CD4-positive, alpha-beta T cell treated with Interleukin-15 for 1 hour (primary cell): ENCODE measurements around the gene B4GALT1.
"Not testable (repeated sequence)": the region's sequence is repeated elsewhere in the genome, so short reads cannot be mapped to it uniquely, and the experiment has no call there.

Source experiments
- DNase-seq: peaks from one replicate; pipeline ENCODE4 v3.0.0-alpha.2; 2020

B4GALT1 gene

GRCh38 chr9:33184963-33185362 is 17.8 kb upstream of the B4GALT1 start:
- DNase-seq, result no peak

- no peak for DNase-seq
Observed at GRCh38 chr9:33182519-33182918, 15.4 kb upstream of the B4GALT1 start.

- no peak for DNase-seq
Observed at GRCh38 chr9:33180526-33181184, 13.5 kb upstream of the B4GALT1 start.

- peak; percentile 32 for DNase-seq
Observed at GRCh38 chr9:33178972-33179697, 12.0 kb upstream of the B4GALT1 start.

- DNase-seq, result no peak
Observed at GRCh38 chr9:33177639-33178038, 10.5 kb upstream of the B4GALT1 start.

- DNase-seq, result no peak
Observed at GRCh38 chr9:33177086-33177485, 9.9 kb upstream of the B4GALT1 start.

GRCh38 chr9:33175649-33176325 is 8.7 kb upstream of the B4GALT1 start:
- no peak for DNase-seq

GRCh38 chr9:33172256-33173238 is 5.4 kb upstream of the B4GALT1 start:
- DNase-seq, result no peak

GRCh38 chr9:33170464-33171415 is 3.6 kb upstream of the B4GALT1 start:
- DNase-seq, result peak; percentile 56

- no peak for DNase-seq
Observed at GRCh38 chr9:33168941-33169544, 1.9 kb upstream of the B4GALT1 start.

- peak; percentile 54 for DNase-seq
Observed at GRCh38 chr9:33167972-33168461, 881 bp upstream of the B4GALT1 start.

GRCh38 chr9:33166231-33167083 is 679 bp downstream of the B4GALT1 start:
- no peak for DNase-seq

GRCh38 chr9:33165263-33166151 is 1.6 kb downstream of the B4GALT1 start:
- peak; percentile 56 for DNase-seq

- DNase-seq, result not testable (repeated sequence)
Observed at GRCh38 chr9:33164921-33165262, 2.2 kb downstream of the B4GALT1 start.

GRCh38 chr9:33164138-33164809 is 2.9 kb downstream of the B4GALT1 start:
- peak; percentile 55 for DNase-seq

GRCh38 chr9:33163433-33164137 is 3.6 kb downstream of the B4GALT1 start:
- no peak for DNase-seq

- DNase-seq, result no peak
Observed at GRCh38 chr9:33162721-33163311, 4.3 kb downstream of the B4GALT1 start.
